NCI-H2081 (cell line): ENCODE results near the gene TTC22.

Experiments
- DNase-seq, 2 experiments: peaks; one replicate each; lab custom pipeline; 2025; lab: John Stamatoyannopoulos, UW

Gene TTC22

DNA sequence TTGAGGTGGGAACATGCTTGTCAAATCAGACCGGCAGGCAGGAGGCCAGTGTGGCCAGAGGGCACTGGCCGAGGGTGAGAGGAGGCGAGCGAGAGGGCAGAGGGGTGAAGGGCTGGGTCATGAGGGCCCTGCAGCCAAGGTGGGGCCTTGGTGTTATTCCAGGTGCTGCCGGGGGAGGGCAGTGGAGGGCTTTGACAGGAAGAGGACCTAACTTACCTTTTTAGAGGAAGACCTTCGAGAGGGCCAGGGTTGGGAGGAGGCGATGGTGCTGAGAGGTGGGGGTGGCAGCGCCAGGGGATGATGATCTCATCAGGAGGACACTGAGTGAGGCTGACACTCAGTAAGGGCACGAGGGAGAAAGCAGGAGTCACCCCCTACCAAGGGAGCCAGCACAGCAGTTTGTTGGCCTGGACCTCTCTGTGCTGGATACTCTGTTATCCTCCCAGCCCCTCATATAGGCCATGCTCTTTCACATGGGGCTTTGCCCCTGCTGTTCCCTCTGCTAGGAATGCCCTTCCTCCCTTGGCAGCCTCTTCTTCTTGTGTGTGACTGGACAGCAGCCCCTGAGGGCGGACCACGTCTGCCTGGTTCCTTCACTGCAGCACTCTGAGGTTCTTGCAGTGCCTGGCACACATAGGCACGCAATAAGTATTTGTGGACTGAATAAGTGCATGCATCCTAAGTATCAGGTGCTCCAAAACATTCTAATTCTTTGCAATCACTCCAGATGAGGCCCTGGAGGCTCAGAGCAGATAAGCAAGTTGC is 7.5 kb upstream of the TTC22 start:
- no peak for DNase-seq

- no peak for DNase-seq
These were observed 6.6 kb upstream of the TTC22 start for GRCh38 chr1:54807756-54808155.

- DNase-seq: no peak
These were observed 5.9 kb upstream of the TTC22 start for GRCh38 chr1:54806931-54807611.

GRCh38 chr1:54805981-54806381 is 4.9 kb upstream of the TTC22 start:
- no peak for DNase-seq

DNA sequence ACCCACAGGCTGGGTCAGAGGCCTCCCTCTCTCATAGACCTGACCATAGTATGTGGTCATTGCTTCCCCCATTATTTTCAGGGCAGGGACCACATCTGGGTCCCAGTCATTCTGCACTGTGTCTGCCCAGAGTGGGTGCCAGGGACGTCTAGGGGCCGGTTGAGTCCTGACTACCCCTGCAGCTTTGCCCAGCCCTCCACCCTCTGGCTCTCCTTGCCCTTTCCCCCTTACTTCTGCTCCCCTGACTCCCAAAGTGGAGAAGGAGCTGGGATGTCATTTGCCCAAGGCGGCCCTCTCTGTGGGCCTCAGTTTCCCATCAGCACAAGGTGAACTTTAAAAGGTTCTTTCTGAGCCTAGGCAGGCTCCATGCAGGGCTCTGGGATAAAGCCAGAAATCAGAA is 4.3 kb upstream of the TTC22 start:
- DNase-seq: no peak

- DNase-seq: no peak
These were observed 3.5 kb upstream of the TTC22 start for GRCh38 chr1:54804471-54805132.

DNA sequence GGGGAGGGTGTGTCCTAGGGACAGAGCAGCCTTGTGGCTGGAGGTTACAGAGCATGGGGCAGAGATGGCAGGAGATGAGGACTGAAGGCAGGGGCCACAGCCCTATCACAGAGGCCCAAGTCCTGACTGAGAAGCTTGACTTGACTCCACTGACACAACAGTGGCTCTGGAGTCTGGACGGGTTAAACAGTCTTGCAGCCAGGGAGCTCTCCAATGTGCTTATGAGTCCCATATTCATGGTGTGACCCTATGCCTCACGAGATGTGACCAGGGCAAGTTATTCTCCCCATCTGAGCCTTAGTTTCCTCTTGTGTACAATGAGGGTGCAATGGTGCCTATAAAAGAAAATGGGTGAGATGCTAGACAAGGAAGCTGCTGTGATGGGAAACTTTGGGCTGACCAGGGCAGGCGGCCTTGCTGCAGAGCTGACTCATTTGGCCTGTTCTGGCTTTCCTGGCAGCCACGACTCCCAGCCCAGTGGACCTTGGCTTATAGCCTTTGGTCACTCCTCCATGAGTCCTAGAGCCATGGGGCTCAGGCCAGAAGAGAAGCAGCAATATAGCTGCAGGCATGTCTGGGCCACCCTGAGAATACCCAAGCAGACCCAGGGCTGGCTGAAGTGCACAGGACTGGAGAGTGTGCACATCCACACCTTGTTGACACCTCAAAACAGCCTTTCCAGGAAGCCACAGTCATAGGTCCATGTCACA is 2.8 kb upstream of the TTC22 start:
- no peak for DNase-seq

DNA sequence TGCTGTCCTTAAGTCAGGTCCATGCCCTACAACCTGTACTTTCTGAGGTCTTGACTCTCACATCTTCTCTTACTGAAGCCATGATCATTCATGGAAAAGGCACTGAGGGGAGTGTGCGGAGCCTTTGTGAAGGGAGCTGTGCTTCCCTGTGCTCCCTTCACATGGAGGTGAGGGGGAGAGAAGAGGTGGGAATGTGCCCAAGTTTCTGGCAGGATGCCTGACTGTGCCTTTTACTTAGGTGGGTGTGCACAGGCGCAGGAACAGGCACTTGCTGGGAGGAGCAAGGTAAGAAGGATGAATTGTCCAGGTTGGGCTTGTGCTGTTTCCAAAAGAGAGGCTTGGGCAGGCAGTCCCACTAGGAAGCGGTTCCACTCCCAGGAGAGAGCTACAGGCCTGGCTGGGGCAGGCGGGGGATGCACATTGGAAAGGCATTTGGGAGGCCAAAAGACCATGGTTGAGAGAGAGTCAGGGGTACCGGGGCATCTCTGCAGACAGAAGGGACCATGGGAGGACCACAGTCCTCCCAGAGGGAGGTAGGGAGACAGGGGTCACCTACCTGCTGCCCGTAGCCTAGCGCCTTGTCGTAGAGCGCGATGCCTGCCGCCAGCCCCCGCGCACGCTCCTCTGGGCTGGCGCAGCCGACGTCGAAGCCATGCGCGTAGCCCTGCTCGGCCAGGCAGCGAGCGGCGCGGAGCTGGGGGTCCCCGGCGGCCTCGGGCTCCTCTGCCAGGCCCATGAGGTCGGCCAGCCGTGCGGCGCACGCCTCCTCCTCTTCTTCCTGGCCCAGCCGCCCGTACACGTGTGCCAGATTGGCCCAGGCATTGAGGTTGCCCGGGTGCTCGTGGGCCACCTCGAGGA is 853 bp downstream of the TTC22 start:
- DNase-seq: no peak

- DNase-seq: no peak
These were observed 2.1 kb downstream of the TTC22 start for GRCh38 chr1:54798769-54799641.

GRCh38 chr1:54798206-54798605 is 2.9 kb downstream of the TTC22 start:
- DNase-seq: no peak

DNA sequence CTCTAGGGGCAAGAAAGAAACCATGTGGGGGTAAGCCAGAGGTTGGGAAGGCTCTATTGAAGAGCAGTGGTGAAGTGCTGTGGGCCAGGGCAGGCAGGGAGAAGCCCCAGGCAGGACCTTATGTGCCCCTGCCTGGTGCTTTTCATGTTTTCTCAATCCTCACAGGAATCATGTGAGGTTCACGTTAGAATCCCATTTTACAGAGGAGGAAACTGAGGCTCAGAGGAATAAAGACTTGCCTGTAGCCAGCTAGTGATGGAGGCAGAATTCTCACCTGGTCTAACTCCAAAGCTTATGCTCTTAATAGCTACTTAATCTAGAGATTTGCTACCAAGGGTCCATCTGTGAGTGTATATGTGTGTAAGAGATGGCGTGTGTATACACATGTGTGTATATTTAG is 4.2 kb downstream of the TTC22 start:
- DNase-seq: no peak

DNA sequence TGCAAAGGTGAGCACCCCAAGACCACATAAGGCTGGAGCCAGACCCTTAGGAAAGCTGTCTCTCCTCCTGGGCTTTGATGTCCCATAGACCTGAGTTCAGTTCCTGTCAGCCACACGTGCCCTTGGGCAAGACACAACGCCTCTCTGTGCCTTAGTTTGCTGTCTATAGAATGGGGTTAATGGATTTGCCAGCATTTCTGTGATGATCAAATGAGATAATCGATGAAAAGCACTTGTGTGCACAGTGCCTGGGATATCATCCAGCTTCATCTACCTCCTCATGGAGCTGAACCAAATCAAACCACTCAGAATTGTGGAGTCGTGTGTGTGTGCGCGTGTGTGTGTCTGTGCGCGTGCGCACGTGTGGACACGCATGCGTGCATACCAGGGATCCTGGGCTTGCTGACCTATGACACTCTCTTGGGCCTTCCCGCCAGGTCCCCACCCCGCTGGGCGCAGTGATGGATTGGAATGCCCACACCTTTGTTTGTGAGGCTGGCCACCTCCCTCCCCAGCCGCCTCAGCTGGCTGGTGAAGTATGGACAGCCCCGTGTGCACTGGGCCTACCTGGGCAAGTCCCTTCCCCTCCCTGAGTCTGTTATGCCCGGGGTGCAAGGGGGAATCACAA is 5.2 kb downstream of the TTC22 start:
- no peak for DNase-seq

GRCh38 chr1:54795356-54795665 is 5.8 kb downstream of the TTC22 start:
- no peak for DNase-seq

GRCh38 chr1:54794451-54795355 is 6.4 kb downstream of the TTC22 start:
- no peak for DNase-seq

- peak in 1 of 2 experiments; percentile 9 for DNase-seq
These were observed 8.3 kb downstream of the TTC22 start for GRCh38 chr1:54792686-54793282.

DNA sequence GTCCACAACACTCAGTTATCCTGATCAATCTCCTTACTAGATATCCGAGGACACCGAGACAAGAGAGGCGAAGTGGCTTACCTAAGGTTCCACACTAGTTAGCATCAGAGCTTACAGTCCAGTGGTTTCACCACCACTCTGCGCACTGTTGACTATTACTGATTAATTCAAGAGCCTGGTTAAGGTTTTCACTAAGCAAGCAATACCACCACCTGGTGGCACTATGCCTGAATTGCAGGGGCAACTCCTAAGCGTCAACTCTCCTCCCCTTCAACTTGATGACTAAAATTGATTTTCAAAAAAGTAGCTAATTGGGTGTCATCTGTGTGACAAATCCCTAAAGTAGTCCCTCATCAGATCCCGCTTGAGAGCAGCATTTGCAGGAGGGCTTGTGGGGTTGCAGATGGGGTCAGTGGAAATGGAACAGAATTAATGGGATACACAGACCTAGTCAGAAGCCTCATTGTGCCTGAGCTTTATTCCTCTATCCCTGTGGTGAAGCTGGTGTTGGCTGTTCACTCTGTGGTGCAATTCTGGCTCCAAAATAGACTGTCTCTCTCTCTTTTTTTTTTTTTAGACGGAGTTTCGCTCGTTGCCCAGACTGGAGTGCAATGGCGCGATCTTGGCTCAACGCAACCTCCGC is 9.1 kb downstream of the TTC22 start:
- peak; percentile 41 to 62 for DNase-seq

DNA sequence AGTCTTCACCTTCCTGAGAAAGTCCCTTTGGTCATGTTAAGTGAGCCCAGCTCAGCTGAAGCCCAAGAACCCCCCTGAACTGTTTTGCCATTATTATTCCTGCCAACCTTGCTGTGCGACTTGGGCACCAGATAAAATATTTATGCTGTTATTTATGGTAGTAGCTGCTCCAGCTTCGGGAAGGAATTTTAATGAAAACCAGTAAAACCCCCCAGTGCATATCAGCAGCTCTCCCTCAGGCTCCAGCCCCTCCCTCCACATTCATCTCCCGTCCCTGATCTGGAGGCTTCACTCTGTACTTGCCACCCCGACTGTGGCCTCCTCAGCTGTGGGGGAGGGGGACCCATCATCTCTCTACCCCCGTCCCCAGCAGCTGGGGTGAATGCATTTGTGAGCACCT is 12.7 kb downstream of the TTC22 start:
- no peak for DNase-seq

DNA sequence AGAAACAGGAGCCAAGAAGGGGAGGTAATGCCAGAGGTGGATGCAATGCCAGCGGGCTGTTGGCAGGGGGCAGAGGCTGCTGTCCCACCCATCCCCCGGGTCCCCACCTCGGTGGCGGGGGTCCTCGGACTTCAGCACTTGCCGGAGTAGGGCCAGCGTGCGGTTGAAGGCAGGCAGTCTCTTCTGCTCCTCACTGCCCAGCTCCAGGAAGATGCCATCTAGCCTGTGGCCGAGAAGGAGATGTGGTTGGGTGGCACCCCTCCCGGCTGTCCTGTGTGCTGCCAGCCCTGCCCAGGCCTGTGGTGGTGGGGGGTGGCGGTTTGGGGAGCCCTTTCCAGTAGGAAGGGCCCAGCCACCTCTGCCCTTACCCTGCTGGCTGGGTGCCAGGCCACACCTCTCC is 13.5 kb downstream of the TTC22 start:
- no peak for DNase-seq
